ENCODE data around the gene CNOT4.

GRCh38 chr7:135406918-135407317 lies 103.0 kb downstream of the CNOT4 start:
- TF ChIP-seq AR (CRISPR knock-in tag; IDR thresholded peaks at IDR 0.05) = no peak
- no peak for TF ChIP-seq CTCF (IDR thresholded peaks at IDR 0.05)
- TF ChIP-seq FOXP1 (CRISPR knock-in tag; IDR thresholded peaks at IDR 0.05; ENCODE audit: borderline replicate concordance) = no peak
- no peak for TF ChIP-seq JAZF1 (CRISPR knock-in tag; IDR thresholded peaks at IDR 0.05)
- TF ChIP-seq NR3C1 (CRISPR knock-in tag; conservative IDR thresholded peaks at IDR 0.05; ENCODE audit: low read depth) = no peak
- TF ChIP-seq ZBTB21 (CRISPR knock-in tag; IDR thresholded peaks at IDR 0.05; ENCODE audit: borderline replicate concordance) = no peak
- TF ChIP-seq KAT7 (CRISPR knock-in tag; IDR thresholded peaks at IDR 0.05; ENCODE audit: borderline replicate concordance) = no peak

All from WTC11 (cell line).